GM18867 (cell line): ENCODE data around the gene KDM1B.
"Not testable (repeated sequence)": the region's sequence is repeated elsewhere in the genome, so short reads cannot be mapped to it uniquely, and the experiment has no call there.

Experiments
- ATAC-seq: cut with Tn5 transposase; IDR thresholded peaks from one replicate; pipeline ENCODE4 v1.9.1; 2021; ENCODE audit warnings: mild to moderate bottlenecking, moderate library complexity; ENCODE audit not compliant: unreplicated experiment

Gene KDM1B

DNA sequence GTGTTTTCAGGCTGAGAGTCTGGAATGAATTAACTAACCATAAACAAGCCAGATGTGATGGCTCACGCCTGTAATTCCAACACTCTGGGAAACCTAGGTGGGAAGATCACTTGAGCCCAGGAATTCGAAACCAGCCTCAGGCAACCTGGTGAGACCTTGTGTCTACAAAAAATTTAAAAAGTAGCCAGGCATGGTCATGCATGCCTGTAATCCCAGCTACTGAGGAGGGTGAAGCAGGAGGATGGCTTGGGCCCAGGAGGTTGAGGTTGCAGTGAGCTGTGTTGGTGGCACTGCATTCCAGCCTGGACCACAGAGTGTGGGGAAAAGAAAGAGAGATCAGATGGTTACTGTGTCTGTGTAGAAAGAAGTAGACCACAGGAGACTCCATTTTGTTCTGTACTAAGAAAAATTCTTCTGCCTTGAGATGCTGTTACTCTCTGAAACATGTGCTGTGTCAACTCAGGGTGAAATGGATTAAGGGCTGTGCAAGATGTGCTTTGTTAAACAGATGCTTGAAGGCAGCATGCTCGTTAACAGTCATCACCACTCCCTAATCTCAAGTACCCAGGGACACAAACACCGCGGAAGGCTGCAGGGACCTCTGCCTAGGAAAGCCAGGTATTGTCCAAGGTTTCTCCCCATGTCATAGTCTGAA, 71.4 kb downstream of the KDM1B start:
- not testable (repeated sequence) for ATAC-seq

DNA sequence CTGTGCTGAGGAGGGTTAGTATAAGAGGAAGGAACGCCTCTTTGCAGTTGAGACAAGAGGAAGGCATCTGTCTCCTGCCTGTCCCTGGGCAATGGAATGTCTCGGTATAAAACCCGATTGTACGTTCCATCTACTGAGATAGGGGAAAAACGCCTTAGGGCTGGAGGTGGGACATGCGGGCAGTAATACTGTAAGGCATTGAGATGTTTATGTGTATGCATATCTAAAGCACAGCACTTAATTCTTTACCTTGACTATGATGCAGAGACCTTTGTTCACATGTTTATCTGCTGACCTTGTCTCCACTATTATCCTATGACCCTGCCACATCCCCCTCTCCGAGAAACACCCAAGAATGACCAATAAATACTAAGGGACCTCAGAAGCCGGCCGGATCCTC, 71.9 kb downstream of the KDM1B start:
- not testable (repeated sequence) for ATAC-seq

DNA sequence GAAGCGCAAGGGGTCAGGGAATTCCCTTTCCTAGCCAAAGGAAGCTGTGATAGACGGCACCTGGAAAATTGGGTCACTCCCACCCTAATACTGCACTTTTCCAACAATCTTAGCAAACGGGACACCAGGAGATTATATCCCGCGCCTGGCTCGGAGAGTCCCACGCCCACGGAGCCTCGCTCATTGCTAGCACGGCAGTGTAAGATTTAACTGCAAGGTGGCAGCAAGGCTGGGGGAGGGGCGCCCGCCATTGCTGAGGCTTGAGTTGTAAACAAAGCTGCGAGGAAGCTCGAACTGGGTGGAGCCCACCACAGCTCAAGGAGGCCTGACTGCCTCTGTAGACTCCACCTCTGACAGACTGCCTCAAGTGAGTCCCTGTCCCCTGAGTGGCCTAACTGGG, 73.4 kb downstream of the KDM1B start:
- ATAC-seq: not testable (repeated sequence)

DNA sequence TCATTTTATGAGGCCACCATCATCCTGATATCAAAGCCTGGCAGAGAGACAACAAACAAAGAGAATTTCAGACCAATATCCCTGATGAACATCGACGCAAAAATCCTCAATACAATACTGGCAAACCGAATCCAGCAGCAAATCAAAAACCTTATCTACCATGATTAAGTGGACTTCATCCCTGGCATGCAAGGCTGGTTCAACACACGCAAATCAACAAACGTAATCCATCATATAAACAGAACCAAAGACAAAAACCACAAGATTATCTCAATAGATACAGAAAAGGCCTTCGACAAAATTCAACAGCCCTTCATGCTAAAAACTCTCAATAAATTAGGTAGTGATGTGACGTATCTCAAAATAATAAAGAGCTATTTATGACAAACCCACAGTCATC, 76.6 kb downstream of the KDM1B start:
- not testable (repeated sequence) for ATAC-seq

DNA sequence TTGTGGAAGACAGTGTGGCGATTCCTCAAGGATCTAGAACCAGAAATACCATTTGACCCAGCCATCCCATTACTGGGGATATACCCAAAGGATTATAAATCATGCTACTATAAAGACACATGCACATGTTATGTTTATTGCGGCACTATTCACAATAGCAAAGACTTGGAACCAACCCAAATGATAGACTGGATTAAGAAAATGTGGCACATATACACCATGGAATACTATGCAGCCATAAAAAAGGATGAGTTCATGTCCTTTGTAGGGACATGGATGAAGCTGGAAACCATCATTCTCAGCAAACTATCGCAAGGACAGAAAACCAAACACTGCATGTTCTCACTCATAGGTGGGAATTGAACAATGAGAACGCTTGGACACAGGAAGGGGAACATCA, 78.5 kb downstream of the KDM1B start:
- not testable (repeated sequence) for ATAC-seq

DNA sequence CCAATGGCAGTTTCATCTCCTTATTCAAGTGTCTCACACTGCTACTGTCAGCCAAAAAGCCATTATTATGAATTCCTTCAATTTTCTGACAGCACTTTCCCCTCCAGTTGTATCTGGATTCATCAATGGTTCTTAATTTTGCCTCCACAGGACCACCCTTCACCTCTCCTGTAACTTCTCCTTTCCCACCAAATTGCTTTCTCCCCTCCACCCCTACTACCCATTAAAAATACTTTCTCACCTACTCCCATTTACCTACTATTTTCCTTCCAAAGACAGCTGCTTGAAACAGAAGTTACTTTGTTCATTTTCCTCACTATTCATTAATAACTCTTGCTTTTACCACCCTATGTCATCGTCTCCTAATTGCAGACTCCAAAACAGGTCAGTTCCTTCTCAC, 79.3 kb downstream of the KDM1B start:
- ATAC-seq: no peak

DNA sequence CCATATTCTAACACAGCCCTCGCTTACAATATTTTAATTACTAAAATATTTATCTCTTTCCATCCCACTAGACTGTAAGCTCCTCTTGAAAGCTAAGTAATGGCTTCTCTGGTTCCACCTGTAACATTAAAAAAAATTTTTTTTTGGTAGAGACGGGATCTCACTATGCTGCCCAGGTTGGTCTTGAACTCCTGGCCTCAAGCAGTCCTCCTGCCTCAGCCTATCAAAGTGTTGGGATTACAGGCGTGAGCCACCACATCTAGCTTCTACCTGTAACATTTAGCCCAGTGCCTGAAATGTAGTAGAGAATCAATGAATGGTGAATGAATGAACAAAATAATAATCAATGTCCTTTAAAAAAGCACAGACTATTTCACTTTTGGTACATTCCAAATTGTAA, 80.3 kb downstream of the KDM1B start:
- ATAC-seq: no peak

DNA sequence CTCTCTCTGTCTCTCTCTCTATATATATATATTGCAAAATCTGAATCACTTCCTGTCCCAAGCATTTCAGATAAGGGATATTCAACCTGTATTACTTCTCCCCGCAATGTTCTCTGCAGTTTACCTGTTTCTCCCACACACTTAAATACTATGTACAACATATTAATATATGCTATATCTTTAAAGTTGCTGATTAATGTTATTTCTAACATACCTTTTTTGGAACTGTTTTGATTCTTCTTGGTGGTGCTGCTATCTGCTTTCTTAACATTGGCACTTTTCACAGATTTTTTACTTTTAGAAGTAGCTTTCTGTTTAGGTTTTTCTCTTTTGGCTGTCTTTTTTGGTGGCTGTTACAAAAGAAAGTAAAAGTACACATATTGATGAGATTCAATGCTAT, 81.9 kb downstream of the KDM1B start:
- ATAC-seq: no peak

DNA sequence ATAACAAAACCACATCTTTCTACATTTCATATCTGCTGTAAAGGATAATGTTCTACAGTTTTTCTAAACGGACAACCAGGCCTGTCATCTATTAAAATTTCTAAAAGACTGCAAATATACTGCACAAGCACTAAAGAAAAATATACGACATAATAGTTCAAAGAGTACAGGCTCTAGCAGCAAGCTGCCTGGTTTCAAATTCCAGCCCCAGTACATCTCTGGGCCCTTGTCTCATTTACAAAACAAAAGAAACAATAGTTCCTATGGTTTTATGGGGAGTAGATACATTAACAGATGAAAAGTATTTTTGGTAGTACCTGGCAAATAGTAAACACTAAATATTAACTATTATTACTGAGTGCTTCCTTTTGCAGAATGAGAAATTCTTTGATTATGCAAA, 85.0 kb downstream of the KDM1B start:
- no peak for ATAC-seq

DNA sequence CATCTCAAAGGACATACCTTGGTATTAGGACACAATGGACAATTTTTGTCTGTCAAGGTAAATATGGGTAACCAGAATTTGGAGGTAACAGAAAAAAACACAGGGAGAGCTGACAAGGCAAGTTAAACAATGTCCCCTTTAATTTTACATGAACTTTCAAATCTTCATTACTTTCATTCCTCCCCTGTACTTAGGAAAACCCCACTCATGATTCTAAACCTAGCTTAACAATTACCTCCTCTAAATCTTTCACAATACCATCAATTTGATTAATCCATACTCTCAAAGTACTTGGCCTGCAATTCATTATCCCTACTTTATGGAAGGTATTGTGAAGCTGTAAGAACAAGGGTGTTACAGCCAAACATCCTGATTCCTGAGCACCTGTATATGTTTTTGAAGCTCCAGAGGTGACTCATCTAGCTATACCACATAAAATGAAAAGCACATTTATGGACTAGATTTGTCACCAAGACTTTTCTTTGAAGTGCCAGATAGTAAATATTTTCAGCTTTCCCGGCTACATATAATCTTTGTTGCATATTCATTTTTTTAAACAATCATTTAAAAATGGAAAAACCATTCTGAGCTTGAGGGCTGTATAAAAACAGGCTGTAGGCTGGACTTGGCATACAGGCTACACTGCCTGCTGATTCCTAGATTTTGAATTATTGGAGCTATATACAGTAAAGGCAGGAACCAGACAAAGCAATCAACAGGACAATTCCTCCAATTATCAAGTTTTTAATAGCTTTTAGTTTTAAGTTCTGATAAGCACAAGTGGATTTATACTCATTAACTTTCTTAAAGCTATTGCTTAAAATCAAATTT, 86.2 kb downstream of the KDM1B start:
- no peak for ATAC-seq

DNA sequence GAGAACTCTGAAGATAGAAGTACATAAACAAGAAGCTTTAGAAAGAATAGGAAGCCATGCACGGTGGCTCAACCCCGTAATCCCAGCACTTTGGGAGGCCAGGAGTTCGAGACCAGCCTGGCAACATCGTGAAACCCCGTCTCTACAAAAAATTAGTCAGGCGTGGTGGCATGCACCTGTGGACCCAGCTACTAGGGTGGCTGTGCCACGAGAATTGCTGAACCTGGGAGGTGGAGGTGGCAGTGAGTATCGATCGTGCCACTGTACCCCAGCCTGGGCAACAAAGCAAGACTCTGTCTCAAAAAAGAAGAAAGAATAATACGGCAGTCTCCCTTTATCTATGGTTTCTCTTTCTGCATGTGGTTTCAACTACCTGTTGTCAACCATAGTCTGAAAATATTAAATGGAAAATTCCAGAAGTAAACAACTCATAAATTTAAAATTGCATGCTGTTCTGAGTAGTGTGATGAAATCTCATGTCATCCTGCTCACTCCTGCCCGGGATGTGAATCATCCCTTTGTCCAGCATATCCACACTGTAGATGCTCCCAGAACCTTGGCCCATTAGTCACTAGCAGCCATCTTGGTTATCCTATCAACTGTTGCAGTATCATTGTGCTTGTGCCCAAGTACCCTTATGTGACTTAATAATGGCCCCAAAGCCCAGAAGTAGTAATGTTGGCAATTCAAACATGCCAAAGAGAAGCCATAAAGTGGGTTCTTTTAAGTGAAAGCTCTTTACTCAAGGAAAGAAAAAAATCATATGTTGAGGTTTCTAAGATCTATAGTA, 87.0 kb downstream of the KDM1B start:
- ATAC-seq: no peak

DNA sequence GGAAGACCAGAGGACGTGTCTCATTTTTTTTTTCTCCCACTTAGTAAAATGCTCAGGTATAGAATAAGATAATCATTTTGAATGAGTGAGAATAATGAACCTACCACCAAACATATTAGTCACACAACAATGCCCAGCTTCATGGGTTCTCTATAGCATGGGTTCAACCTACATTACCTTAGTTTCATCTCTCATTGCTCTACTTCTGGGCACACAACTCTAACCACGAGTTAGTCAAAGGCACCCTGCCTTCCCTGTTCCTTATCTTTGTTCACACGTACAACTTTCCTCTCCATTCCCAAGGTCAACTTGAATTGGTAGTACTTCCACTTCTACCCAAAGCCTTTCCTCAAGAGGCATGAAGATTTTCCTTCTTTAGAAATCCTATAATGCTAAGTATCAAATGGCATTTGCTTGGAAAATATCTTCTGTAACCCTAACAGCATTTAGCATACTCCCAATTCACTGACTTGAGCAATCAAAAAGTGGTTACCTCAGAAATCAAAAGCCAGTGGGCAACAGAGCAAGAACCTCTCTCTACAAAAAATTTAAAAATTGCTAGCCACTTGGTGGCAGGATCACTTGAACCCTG, 88.2 kb downstream of the KDM1B start:
- ATAC-seq: no peak

DNA sequence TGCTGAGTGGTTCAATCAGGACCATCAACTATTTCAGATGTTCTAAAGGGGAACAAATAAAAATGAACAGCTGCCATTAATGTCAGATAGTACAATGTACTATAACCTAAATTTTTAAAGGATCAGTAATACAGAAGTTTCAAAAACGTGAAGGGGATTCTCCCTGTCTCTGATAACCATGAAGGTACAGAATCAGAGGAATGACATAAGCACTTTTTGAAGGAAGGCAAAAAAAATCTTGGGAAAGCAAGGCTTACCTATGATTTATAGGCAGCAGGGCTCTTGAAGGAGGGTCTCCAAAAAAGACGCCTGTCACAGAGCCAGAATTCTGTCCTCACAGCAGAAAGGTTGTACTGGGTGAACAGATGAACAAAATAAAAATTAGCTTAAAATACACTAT, 89.0 kb downstream of the KDM1B start:
- no peak for ATAC-seq

DNA sequence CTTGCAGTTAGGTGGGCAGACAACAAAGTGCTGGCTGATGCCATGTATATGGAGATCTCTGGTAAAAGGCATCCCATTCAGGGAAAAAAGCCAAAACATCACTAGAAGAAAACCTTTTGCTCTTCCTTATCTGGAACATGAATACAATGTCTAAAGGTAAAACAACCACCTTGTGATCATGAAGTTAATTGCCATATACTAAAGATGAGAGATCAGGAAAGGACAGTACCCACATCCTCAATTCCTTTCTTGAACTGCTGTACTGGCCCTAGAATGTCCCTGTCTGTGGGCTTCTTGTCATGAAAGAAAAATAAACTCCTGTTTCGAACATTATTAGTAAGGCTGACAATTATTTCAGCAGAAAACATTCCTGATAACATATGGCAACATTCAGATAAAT, 89.9 kb downstream of the KDM1B start:
- no peak for ATAC-seq

DNA sequence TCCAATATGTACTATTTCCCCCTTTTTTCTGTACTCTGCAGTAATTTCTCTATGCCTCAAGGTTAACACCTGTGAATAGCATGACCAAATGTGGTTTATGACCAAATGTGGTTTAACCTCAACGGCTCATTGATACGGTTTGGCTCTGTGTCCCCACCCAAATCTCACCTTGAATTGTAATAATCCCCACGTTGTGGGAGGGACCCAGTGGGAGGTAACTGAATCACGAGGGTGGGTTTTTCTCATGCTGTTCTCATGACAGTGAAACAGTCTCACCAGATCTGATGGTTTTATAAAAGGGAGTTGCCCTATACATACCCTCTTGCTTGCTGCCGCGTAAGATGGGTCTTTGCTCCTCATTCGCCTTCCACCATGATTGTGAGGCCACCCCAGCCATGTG, 90.4 kb downstream of the KDM1B start:
- peak; percentile 45 for ATAC-seq

DNA sequence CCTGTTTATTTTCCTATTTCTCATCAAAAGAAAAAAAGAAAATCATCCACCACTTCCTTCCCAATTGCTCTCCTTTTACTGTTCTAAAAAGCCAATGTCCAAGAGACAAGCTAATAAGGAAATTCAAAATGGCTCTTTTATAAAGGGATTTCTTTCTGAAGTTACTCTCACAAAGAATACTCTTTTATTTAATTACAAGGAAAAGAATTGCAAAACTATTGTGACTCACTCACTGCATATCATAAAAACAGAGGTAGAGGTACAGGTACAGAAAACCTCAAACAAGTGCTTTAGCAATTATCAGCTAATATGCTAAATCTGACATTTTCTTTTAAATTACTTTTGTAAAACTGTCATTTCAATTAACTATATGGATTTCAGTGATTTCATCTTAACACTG, 91.0 kb downstream of the KDM1B start:
- ATAC-seq: no peak

DNA sequence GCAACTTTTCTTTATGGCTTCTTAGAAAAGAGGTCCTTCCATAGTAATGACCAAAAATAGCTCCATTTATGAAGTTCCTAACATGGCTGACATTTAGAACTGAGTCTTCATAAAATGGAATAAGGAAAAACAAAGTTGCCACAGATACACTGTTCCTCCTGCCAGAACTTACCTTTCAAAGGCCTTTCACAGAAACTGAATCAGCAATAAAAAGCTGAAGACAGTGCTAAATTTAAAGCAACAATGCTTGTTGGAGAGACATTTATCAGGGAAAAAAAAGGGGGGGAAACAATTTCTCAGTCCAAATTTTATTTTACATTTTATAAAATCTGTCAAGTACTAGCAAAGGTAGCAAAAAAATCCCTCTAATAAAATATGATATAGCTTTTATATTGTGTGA, 91.8 kb downstream of the KDM1B start:
- no peak for ATAC-seq

DNA sequence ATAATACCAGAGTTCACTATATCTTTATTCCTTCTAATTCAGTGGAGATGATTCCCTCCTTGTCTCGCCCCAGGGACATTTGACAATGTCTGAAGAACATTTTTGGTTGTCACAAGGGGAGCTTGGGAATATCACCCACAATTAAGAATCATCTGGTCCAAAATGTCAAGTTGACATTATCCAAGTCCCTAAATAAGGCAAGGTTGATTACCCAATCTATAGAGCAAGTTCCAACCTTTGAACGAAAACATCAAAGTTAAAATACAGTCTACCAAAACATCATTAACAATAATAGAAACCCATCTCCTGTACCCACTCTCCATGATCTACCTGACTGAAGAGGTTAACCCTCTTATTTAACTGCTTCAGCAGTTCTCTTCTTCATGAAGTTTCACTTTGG, 93.5 kb downstream of the KDM1B start:
- no peak for ATAC-seq

DNA sequence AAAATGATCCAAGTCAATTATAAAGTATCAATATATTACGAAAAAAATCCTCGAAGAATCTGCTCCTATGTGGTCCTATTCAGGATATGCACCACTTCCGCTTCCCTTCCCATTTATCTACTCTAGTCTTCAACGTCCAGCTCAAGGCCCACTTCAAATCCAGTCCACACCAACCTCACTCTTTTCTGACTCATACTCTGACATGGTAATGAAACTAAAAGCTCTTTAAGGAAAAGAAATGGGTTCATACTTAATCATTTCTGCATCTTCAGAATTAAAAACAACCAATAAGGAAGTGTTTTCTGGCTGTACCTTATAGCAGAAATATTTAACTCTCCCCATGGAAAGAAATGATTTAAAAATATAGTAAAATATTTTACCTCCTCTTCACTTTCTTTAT, 94.0 kb downstream of the KDM1B start:
- no peak for ATAC-seq

DNA sequence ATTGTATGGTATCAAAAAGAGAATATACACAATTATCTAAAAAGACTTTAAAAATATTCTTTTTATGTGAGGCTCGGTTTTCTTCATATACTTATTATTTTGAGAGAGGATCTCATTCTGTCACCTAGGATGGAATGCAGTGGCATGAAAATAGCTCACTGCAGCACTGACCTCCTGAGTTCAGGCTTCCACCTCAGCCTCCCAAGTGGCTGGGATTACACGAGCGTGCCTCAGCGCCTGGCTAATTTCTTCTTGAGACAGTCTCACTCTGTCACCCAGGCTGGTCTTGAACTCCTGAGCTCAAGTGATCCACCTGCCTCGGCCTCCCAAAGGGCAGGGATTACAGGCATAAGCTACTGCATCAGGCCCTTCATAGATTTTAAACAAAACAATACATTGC, 98.4 kb downstream of the KDM1B start:
- ATAC-seq: no peak

DNA sequence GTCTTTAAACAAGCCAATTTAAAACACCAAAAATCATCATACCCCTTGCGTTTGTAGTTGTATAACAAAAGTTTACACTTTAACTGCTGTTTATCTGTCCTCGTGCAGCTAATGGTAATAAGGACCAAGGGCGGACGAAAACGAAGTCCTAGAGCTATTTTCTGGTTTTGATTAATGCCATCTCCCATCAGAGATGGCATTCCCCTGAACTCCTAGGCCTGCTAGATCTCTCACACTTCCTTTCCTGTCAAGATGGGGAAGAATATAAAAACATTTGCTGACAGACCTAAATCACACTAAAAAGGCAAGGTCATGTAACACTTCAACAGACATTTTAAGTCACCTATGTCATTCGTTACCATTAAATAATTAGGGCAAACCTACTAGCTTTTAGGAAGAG, 99.6 kb downstream of the KDM1B start:
- ATAC-seq: no peak
